OCI-LY7 (cell line): ENCODE data around the gene ARL8B. TPM values are rescaled to one million over a fixed set of nuclear protein-coding genes. Genes with fewer than 3 reads are reported as not detected.

Experiments
- BruUV-seq: library from RNA; stranded (reverse); fragments of 400-500 nt; replicated peaks from 2 replicates; lab custom pipeline; 2021; lab: Mats Ljungman, UMichigan
- CTCF ChIA-PET: fragments of 300-600 bp; sonication (Branson Sonifier 250); formaldehyde crosslinking; loops from one replicate; lab custom pipeline; 2022; ENCODE audit warnings: antibody characterized with exemption; ENCODE audit not compliant: unreplicated experiment; lab: Charles Lee
- POLR2A ChIA-PET: fragments of 300-600 bp; sonication (Branson Sonifier 250); formaldehyde crosslinking; loops from one replicate; lab custom pipeline; 2022; ENCODE audit warnings: antibody characterized with exemption; lab: Charles Lee
- DNase-seq: peaks from one replicate; pipeline ENCODE4 v3.0.0-alpha.2; 2015; ENCODE audit warnings: low spot score
- H2AFZ ChIP-seq: fragments of 200-600 bp; sonication (generic), shearing (Covaris generic); 2 replicates; pipeline ENCODE4 v1.6.1; 2014; ENCODE audit warnings: mild to moderate bottlenecking, antibody characterized with exemption, low read length, moderate library complexity
- H3K27ac ChIP-seq: fragments of 200-600 bp; sonication (generic); 2 replicates; pipeline ENCODE4 v1.5.1; 2014; ENCODE audit warnings: mixed run types, low read depth, mild to moderate bottlenecking, moderate library complexity, low read length, inconsistent platforms; ENCODE audit not compliant: poor library complexity, severe bottlenecking
- H3K36me3 ChIP-seq: fragments of 200-600 bp; sonication (generic); 2 replicates; pipeline ENCODE4 v1.6.1; 2014; ENCODE audit warnings: mild to moderate bottlenecking, antibody characterized with exemption, low read length, moderate library complexity, mixed read lengths; ENCODE audit not compliant: insufficient read depth
- H3K4me1 ChIP-seq: fragments of 200-600 bp; sonication (generic); 2 replicates; pipeline ENCODE4 v1.5.1; 2014; ENCODE audit warnings: mild to moderate bottlenecking, low read length; ENCODE audit not compliant: insufficient read depth, poor library complexity, severe bottlenecking
- H3K4me2 ChIP-seq: fragments of 200-600 bp; sonication (generic); 2 replicates; pipeline ENCODE4 v1.6.1; 2014; ENCODE audit warnings: mild to moderate bottlenecking, low read length
- H3K4me3 ChIP-seq: fragments of 200-600 bp; sonication (generic); 2 replicates; pipeline ENCODE4 v1.5.1; 2014; ENCODE audit warnings: mild to moderate bottlenecking, low read depth, low read length; ENCODE audit not compliant: poor library complexity, severe bottlenecking
- H3K79me2 ChIP-seq: fragments of 200-600 bp; sonication (generic); 2 replicates; pipeline ENCODE4 v1.6.1; 2016; ENCODE audit warnings: low read depth, mild to moderate bottlenecking, low read length, moderate library complexity, mixed read lengths; ENCODE audit not compliant: insufficient read depth
- H3K9me2 ChIP-seq: fragments of 200-600 bp; sonication (generic); 2 replicates; pipeline ENCODE4 v1.6.1; 2016; ENCODE audit warnings: mild to moderate bottlenecking, low read length, mixed read lengths; ENCODE audit not compliant: insufficient read depth
- H3K9me3 ChIP-seq: fragments of 200-600 bp; sonication (generic); 2 replicates; pipeline ENCODE4 v1.6.1; 2014; ENCODE audit warnings: mild to moderate bottlenecking, mixed run types, low read length, mixed read lengths
- H4K20me1 ChIP-seq: fragments of 200-600 bp; sonication (generic); 2 replicates; pipeline ENCODE4 v1.6.1; 2014; ENCODE audit warnings: mild to moderate bottlenecking, antibody characterized with exemption, low read length, moderate library complexity, mixed read lengths; ENCODE audit not compliant: insufficient read depth
- CTCF ChIP-seq: fragments of 200-600 bp; sonication (generic); conservative IDR thresholded peaks from 2 replicates; pipeline ENCODE4 v1.5.1; 2014; ENCODE audit warnings: mild to moderate bottlenecking, antibody characterized with exemption, low read length, moderate library complexity, mixed read lengths
- EZH2phosphoT487 ChIP-seq: fragments of 200-600 bp; sonication (generic); IDR thresholded peaks from 2 replicates; pipeline ENCODE4 v1.6.1; 2018; ENCODE audit warnings: low read depth, borderline replicate concordance, mild to moderate bottlenecking, mixed run types, antibody characterized with exemption, low read length, moderate library complexity, mixed read lengths
- intact Hi-C: fragments of 100-400 bp; cut with micrococcal nuclease; formaldehyde crosslinking; loops from one replicate; pipeline ENCODE4 v1.10.0; 2022; ENCODE audit not compliant: unreplicated experiment
- total RNA-seq, 2 experiments: library from RNA; depleted of rRNA in 1 of 2; stranded (reverse); fragments of >200 nt in 1 of 2; shearing (Covaris generic) in 1 of 2; gene quantifications; 2 replicates each; pipeline ENCODE4 v1.2.3, GENCODE V29; 2014 to 2022

The ARL8B gene
- total RNA-seq, 2 experiments from 2014 or later, result 27.1 to 60.4 TPM

GRCh38 chr3:5133239-5134018, 11.3 kb downstream of the ARL8B start:
- no peak overlapping the region for H2AFZ ChIP-seq
- BruUV-seq, result no TSS peak
- H3K4me2 ChIP-seq, result no peak overlapping the region
- no peak for DNase-seq
- intact Hi-C loops, result no loop called here
- H3K4me3 ChIP-seq, result no peak overlapping the region
- peaks cover 26% of the 10 kb centered on the region for H3K36me3 ChIP-seq
- H3K4me1 ChIP-seq, result peaks cover 25% of the 10 kb centered on the region
- ChIA-PET POLR2A (interaction anchor here (1.0 to 1.9 kb wide), 4 partner anchors 9 to 63 kb away, joined by 3 to 15 read pairs (median 6); no protein-coding TSS in a partner anchor), CTCF (no interaction called here)
- no peaks in the 10 kb centered on the region for H3K9me2 ChIP-seq
- H3K79me2 ChIP-seq, result peaks cover 100% of the 10 kb centered on the region
- no peaks in the 10 kb centered on the region for H3K9me3 ChIP-seq
- no peak for TF ChIP-seq EZH2phosphoT487
- TF ChIP-seq CTCF, result no peak
- peaks cover 16% of the 10 kb centered on the region; the same call in 1 of the 2 replicates for H4K20me1 ChIP-seq
- H3K27ac ChIP-seq, result no peak overlapping the region

GRCh38 chr3:5134019-5134391, 11.9 kb downstream of the ARL8B start:
- intact Hi-C loops, result no loop called here
- no peak overlapping the region; the same call in 1 of the 2 replicates for H3K4me2 ChIP-seq
- TF ChIP-seq CTCF (no peak), EZH2phosphoT487 (no peak)
- peaks cover 100% of the 10 kb centered on the region for H3K79me2 ChIP-seq
- no peaks in the 10 kb centered on the region for H3K9me3 ChIP-seq
- H3K4me3 ChIP-seq, result no peak overlapping the region
- peaks cover 30% of the 10 kb centered on the region for H3K4me1 ChIP-seq
- ChIA-PET CTCF (no interaction called here), POLR2A (interaction anchor here (1.0 to 1.9 kb wide), 4 partner anchors 9 to 63 kb away, joined by 3 to 15 read pairs (median 6); no protein-coding TSS in a partner anchor)
- no peak overlapping the region for H2AFZ ChIP-seq
- peaks cover 16% of the 10 kb centered on the region; the same call in 1 of the 2 replicates for H4K20me1 ChIP-seq
- no peak overlapping the region for H3K27ac ChIP-seq
- DNase-seq, result no peak
- H3K36me3 ChIP-seq, result peaks cover 25% of the 10 kb centered on the region
- no peaks in the 10 kb centered on the region for H3K9me2 ChIP-seq
- BruUV-seq, result no TSS peak

- ChIA-PET CTCF (no interaction called here), POLR2A (interaction anchor here (3.1 kb wide), 1 partner anchor 47 kb away, joined by 15 read pairs; no protein-coding TSS in a partner anchor)
- H4K20me1 ChIP-seq, result peaks cover 16% of the 10 kb centered on the region; the same call in 1 of the 2 replicates
- H2AFZ ChIP-seq, result no peak overlapping the region
- no peak overlapping the region for H3K27ac ChIP-seq
- no peak overlapping the region; the same call in 1 of the 2 replicates for H3K4me2 ChIP-seq
- no TSS peak for BruUV-seq
- peaks cover 20% of the 10 kb centered on the region for H3K36me3 ChIP-seq
- H3K4me1 ChIP-seq, result peaks cover 35% of the 10 kb centered on the region
- TF ChIP-seq CTCF, result no peak
- TF ChIP-seq EZH2phosphoT487, result no peak
- H3K9me3 ChIP-seq, result no peaks in the 10 kb centered on the region
- no peak for DNase-seq
- intact Hi-C loops, result no loop called here
- H3K79me2 ChIP-seq, result peaks cover 100% of the 10 kb centered on the region
- no peak overlapping the region for H3K4me3 ChIP-seq
- H3K9me2 ChIP-seq, result no peaks in the 10 kb centered on the region
Measured at GRCh38 chr3:5134499-5134898, 12.4 kb downstream of the ARL8B start.
